ENCODE results near the gene MLNR. TPM values are rescaled to one million over a fixed set of nuclear protein-coding genes. Genes with fewer than 3 reads are reported as not detected.
A peak's percentile ranks its signal among the peaks of the same experiment; 100 is the strongest.

The MLNR gene, protein sequence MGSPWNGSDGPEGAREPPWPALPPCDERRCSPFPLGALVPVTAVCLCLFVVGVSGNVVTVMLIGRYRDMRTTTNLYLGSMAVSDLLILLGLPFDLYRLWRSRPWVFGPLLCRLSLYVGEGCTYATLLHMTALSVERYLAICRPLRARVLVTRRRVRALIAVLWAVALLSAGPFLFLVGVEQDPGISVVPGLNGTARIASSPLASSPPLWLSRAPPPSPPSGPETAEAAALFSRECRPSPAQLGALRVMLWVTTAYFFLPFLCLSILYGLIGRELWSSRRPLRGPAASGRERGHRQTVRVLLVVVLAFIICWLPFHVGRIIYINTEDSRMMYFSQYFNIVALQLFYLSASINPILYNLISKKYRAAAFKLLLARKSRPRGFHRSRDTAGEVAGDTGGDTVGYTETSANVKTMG
- not detected for total RNA-seq

- DNase-seq, result no peak
- intact Hi-C loops (cut with DNase I; ENCODE audit: low total_unique reads), result no loop called here
- Histone ChIP-seq H3K27ac (no peak within 1 kb of the TSS), H3K27me3 (peaks cover 36 to 47% (median 46%) of the 10 kb centered on the region in 3 donors), H3K36me3 (no peaks in the 10 kb centered on the region), H3K9me3 (no peaks in the 10 kb centered on the region), H3K4me1 (no peaks in the 10 kb centered on the region), H3K4me3 (peak within 1 kb of the TSS; percentile 27 to 43 (median 37))
- in situ Hi-C loops (cut with MboI; ENCODE audit: low sequenced_read_pairs in 4 of 4), result no loop called here
- no peak for TF ChIP-seq CTCF (IDR thresholded peaks at IDR 0.05 in 4 of 5, conservative IDR thresholded peaks at IDR 0.05 in 1 of 5)
- TF ChIP-seq POLR2A (IDR thresholded peaks at IDR 0.05), result no peak
- no peak for ATAC-seq
Measured at GRCh38 chr13:49220036-49220855, at the start of gene MLNR. MLNR (plus strand) TSS chr13:49220338; CDS start chr13:49220338, 0 bp downstream.

- H3K27ac ChIP-seq, result no peak overlapping the region
- intact Hi-C loops (cut with DNase I; ENCODE audit: low total_unique reads), result no loop called here
- DNase-seq, result no peak
- no peak for TF ChIP-seq CTCF (IDR thresholded peaks at IDR 0.05 in 4 of 5, conservative IDR thresholded peaks at IDR 0.05 in 1 of 5)
- no peak for TF ChIP-seq POLR2A (IDR thresholded peaks at IDR 0.05)
- H3K9me3 ChIP-seq, result no peaks in the 10 kb centered on the region
- in situ Hi-C loops (cut with MboI; ENCODE audit: low sequenced_read_pairs in 4 of 4), result no loop called here
- no peaks in the 10 kb centered on the region for H3K4me1 ChIP-seq
- H3K4me3 ChIP-seq, result no peak overlapping the region
- H3K36me3 ChIP-seq, result peaks cover 0 to 45% of the 10 kb centered on the region in 2 donors
- no peaks in the 10 kb centered on the region for H3K27me3 ChIP-seq
- ATAC-seq, result no peak
Measured at GRCh38 chr13:49171359-49171758, 48.8 kb upstream of the MLNR start.

- Histone ChIP-seq H3K9me3 (no peaks in the 10 kb centered on the region), H3K36me3 (peaks cover 0 to 60% of the 10 kb centered on the region in 2 donors), H3K4me1 (no peaks in the 10 kb centered on the region), H3K4me3 (no peak overlapping the region), H3K27me3 (no peaks in the 10 kb centered on the region), H3K27ac (no peak overlapping the region)
- TF ChIP-seq POLR2A (IDR thresholded peaks at IDR 0.05), result no peak
- TF ChIP-seq CTCF (IDR thresholded peaks at IDR 0.05 in 4 of 5, conservative IDR thresholded peaks at IDR 0.05 in 1 of 5), result no peak
- intact Hi-C loops (cut with DNase I; ENCODE audit: low total_unique reads), result no loop called here
- in situ Hi-C loops (cut with MboI; ENCODE audit: low sequenced_read_pairs in 4 of 4), result no loop called here
- DNase-seq, result no peak
- ATAC-seq, result no peak
Measured at GRCh38 chr13:49183672-49184325, 36.3 kb upstream of the MLNR start.

- Histone ChIP-seq H3K4me3 (no peak overlapping the region), H3K9me3 (no peaks in the 10 kb centered on the region), H3K27ac (no peak overlapping the region), H3K27me3 (no peaks in the 10 kb centered on the region), H3K4me1 (no peaks in the 10 kb centered on the region), H3K36me3 (peaks cover 0 to 63% of the 10 kb centered on the region in 2 donors)
- in situ Hi-C loops (cut with MboI; ENCODE audit: low sequenced_read_pairs in 4 of 4) (no loop called here), intact Hi-C loops (cut with DNase I; ENCODE audit: low total_unique reads) (no loop called here)
- ATAC-seq, result no peak
- no peak for DNase-seq
- TF ChIP-seq POLR2A (IDR thresholded peaks at IDR 0.05), result no peak
- TF ChIP-seq CTCF (IDR thresholded peaks at IDR 0.05 in 4 of 5, conservative IDR thresholded peaks at IDR 0.05 in 1 of 5), result no peak
Measured at GRCh38 chr13:49184621-49185020, 35.5 kb upstream of the MLNR start.
